HG03439 (cell line): ENCODE data around the gene RPL39L.
A peak's percentile ranks its signal among the peaks of the same experiment; 100 is the strongest.
"Not testable (repeated sequence)": the region's sequence is repeated elsewhere in the genome, so short reads cannot be mapped to it uniquely, and the experiment has no call there.

Experiments
- ATAC-seq: cut with Tn5 transposase; IDR thresholded peaks from one replicate; pipeline ENCODE4 v1.9.1; 2021; ENCODE audit warnings: mild to moderate bottlenecking, moderate library complexity; ENCODE audit not compliant: unreplicated experiment

Gene RPL39L

DNA sequence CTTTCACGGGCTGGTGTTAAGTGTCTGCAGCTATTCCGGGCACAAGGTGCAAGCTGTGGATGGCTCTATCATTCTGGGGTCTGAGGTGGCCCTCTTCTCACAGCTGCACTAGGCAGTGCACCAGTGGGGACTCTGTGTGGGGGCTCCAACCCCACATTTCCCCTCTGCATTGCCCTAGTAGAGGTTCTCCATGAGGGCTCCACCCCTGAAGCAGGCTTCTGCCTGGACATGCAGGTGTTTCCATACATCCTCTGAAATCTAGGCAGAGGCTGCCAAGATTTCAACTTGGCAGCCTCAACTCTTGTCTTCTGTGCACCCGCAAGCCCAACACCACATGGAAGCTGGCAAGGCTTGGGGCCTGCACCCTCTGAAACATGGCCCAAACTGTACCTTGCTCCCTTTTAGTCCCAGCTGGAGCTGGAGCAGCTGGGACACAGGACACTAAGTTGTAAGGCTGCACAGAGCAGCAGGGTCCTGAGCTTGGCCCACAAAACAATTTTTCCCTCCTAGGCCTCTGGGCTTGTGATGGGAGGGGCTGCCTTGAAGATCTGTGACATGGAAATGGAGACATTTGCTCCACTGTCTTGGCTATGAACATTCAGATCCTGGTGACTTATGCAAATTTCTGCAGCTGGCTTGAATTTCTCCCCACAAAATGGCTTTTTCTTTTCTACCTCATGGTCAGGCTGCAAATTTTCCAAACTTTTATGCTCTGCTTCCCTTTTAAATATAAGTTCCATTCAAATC is 6.0 kb upstream of the RPL39L start:
- ATAC-seq = no peak

DNA sequence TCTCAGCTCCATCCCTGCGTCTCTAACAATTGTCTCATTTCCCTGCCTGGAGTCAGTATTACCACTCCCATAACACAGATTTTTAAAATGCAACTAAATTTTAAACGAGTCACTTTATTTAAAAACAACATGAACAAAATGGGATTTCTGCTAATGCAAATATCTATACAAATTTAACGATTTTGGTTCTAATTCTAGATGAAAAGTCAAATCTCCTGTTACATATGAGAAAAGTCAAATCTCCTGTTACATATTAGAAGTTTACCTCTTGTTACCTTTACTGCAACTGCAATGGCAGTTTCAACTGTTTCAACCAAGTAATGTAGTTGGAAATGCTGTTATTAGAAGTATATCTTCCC is 578 bp upstream of the RPL39L start:
- ATAC-seq = no peak

DNA sequence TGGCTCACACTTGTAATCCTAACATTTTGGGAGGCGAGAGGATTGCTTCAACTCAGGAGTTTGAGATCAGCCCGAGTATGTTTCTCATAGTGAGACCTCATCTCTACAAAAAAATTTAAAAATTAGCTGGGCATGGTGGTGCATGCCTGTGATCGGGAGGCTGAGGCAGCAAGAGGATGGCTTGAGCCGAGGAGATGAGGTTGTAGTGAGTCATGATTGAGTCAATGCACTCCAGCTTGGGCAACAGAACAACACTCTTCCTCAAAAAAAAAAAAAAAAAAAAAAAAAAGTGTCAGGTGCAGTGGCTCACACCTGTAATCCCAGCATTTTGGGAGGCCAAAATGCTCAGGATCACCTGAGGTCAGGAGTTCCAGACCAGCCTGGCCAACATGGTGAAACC is 2.4 kb downstream of the RPL39L start:
- ATAC-seq = no peak

DNA sequence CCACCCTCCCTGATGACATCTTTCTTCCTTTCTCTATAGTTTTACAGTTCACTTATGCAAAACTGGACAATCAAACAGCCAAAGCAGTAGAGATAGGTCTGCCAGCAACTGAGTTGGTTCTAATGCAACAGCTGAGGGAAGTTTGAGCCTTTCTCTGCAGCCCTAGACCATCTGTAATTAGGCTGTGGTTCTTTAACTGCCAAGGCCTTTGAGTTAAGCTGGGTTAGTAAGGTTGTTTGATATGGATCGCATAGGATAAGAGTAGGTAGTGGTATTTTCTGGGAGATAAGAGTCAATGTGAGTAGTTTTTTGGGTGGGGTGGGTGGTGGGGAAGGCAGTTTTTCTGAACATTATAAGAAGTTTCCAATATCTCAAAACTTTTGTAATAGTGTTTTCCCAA is 3.0 kb downstream of the RPL39L start:
- no peak for ATAC-seq

DNA sequence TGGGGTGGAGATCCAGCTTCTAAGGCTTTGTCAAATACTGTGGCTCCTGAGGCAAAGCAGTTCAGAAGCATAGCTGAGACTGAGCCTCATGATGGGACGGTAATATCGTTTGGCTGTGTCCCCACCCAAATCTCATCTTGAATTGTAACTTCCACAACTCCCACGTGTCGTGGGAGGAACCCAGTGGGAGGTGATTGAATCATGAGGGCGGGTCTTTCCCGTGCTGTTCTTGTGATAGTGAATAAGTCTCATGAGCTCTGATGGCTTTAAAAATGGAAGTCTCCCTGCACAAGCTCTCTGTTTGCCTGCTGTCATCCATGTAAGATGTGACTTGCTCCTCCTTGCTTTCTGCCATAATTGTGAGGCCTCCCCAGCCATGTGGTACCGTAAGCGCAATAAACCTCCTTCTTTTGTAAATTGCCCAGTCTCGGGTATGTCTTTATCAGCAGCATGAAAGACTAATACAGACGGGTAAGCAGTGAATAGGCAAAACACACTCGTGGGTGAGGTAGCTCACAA is 4.1 kb downstream of the RPL39L start:
- ATAC-seq = not testable (repeated sequence)

DNA sequence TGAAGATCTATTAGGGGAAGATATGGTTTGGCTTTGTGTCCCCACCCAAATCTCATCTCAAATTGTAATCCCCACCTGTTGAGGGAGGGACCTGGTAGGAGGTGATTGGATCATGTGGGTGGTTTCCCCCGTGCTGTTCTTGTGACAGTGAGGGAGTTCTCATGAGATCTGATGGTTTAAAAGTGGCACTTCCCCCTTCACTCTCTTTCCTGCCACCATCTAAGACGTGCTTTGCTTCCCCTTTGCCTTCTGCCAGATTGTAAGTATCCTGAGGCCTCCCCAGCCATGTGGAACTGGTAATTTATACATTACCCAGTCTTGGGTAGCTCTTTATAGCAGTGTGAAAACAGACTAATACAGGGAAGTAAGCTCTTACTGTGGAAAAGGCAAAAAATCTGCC is 6.1 kb downstream of the RPL39L start:
- not testable (repeated sequence) for ATAC-seq

DNA sequence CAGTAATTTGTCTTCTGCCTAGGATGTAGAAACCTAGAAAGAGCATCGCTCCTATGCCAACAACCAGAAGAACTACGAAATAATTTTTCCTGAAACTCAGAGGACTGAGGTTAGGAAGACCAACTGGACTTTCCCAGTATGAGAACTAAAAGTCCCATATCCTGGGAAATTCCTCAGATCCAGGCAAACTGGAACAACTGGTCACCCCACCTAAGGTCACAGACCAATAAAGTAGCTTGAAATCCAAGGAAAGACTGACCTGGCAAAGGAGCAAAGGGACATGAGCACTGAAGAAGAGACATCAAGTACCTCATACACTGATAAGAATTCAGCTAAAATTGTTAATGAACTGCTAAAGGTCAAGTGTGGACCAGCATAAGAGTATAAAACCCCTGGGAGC is 6.6 kb downstream of the RPL39L start:
- ATAC-seq = no peak

DNA sequence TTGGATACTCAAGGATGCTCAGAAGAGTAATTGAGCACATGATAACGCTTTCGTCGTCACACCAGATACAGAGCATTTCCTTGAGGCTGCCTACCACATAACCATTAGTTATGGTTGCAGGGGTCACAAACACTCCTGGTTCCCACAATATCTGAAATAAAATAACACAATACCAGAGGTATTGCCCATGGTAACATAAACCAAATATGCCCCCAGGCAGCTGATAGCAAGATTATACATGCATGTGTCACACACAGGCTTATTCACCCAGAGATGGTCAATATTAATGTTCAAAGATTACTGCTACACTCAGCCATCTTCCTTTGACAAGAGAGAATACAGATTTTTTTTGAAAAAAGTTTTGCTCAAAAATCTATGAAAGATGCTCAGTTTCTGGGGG is 7.3 kb downstream of the RPL39L start:
- no peak for ATAC-seq

DNA sequence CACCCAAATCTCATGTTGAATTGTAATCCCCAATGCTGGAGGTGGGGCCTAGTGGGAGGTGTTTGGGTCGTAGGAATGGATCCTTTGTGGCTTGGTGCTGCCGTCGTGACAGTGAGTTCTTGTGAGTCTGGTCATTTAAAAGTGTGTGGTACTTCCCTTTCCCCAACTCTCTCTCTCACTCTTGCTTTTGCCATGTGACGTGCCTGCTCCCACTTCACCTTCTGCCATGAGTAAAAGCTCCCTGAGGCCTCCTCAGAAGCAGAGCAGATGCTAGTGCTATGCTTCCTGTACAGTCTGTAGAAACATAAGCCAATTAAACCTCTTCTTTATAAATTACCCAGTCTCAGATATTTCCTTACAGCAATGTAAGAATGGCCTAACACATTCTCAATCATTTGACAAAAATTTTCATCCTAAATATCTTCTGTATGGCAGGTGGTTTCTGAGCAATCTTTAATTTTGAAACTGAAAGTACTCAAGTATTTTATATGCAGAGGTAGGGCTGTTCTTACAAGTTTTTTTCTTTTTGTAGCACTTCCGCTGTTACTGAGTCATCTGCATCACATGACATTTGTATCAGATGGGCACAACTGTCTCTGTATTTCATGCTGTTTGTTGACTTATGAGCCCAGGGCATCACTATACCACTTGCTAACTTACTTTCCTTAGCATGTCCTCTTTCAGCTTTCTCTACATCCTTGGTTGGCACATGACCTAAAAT is 8.8 kb downstream of the RPL39L start:
- ATAC-seq = peak; percentile 60

DNA sequence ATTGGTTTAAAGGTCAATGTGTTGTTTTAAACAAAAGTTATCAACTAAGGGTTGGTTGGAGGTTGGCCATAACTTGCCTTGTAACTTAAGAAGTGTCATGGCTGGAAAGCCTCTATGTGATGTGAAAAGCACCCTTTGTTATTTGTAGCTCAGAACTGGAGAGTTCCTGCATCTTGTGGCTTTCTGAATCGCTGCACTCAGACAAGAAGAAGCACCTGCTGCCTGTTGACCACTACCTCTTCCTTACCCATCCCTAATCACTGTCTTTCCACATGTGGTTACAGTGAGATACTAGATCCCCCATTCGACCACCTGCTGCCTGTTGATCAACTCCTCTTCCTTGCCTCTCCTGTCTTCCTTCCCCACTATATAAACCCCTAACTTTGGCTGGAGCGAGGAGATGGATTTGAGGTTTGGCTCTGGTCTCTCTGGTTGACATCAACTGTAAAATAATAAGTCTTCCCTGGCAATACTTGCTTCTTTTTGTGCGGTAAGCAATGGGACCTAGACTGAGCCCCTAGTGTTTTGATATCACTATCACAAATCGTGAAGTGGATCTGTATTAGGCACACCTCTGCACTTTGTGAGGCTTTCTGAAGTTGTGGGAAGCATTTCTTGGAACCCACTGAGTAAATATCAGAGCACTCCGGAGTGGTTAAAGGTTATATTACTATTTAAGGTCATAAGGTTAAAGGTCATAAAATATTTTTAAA is 13.8 kb downstream of the RPL39L start:
- no peak for ATAC-seq

DNA sequence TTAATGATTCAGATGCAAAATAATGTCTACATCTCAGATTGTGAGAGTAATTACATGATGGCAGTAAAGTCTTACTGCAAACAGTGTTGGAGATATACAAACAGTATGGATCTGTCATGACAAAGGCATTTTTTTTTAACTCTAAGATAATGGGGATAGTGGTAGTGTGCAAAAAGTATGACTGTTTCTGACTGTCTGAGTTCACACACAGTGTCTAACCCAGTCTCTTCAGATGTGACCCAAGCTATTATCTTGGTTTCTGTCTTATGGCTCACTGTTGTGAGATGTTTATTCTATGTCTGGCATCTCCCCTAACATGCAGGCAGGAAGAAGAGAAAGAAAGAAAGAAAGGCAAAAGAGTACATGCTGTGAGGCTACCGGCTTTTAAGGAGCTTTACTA is 17.0 kb downstream of the RPL39L start:
- no peak for ATAC-seq

DNA sequence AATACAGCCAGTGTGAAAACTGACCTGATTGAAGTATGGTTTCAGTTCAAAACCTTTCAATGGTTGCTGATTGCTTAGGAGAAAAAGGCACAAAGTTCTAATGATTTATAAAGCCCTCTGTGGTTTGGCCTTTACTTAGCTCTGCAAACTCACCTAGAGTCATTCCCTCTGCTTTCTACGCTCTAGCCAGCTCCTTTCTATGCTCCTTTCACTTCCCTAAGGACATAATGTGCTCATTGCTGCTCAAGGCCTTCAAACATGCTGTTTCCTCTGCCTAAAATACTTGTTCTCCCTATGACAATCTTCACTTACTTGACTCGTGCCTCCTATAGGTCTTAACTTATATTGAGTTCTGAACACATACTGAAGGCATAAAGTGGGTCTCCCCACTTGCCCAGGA is 19.0 kb downstream of the RPL39L start:
- ATAC-seq = no peak

DNA sequence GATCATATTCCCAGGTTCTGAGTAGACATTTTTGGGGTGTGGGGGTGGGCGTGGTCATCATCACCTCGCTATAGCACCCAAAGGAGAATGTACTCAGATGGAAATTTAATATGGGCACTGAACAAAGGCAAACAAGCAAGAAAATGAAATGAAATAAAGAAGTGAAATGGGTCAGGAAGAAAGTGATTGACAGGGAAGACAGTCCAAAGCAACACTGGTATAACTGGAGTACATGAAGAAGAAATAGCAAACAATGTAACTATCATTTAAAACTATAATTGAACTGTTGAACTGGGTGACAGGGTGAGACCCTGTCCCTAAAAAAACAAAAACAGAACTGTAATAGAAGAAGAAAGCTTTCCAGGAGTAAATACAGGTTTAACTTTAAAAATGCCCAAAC is 24.8 kb downstream of the RPL39L start:
- ATAC-seq = no peak

DNA sequence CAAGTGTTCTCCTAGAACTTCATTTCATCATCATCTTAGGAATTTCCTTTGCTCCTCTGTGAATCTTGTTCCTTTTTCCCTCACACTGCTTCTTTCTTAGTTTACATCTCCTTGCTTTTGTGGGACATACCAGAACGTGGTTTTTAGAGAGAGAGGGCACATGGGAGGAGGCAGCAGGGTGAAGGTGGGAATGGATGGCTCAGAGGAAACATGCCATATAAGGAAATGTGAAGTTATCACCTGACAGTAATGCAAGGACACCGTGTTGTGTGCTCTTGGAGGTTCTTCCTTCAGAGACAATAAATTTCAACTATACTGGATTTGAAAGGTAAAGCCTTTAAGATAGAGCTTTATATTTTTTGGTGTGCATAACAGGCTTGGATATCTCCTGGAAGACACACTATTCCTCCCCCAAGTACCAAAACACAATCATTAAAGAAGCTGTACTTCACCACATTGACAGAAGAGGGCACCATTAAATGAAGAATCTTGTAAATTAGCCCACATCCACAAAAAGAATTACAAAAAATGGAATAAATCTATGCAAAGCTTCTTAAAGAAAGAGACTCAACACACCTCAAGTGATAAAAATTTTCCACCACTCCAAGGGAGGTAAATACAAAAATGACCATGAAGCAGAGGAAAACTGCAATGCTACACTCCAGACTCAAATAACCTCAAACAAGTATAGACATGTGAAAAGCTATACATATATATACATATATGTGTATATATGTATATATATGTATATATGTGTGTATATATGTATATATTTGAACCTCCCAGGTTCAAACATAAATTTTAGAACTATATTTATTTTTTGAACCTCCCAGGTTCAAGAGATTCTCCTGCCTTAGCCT is 26.1 kb downstream of the RPL39L start:
- no peak for ATAC-seq

DNA sequence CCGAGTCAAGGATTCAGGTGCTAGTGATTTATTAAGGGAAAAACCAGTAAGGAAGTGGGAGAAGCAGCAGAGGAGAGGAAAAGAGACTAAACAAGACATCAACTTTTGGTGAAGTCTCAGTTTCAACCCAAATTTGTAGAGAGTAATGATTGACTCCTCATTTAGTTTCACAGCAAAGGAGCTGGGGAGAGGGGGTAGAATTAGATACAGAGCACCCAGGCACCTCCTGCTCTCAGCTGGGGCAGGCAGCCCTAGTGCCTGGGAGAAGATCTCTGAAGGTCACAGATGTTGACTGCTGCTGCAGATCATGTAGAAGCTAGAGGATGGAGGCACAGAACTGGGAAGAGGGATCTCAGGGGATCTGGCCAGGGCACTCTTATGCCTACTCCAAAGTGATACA is 29.1 kb downstream of the RPL39L start:
- no peak for ATAC-seq

DNA sequence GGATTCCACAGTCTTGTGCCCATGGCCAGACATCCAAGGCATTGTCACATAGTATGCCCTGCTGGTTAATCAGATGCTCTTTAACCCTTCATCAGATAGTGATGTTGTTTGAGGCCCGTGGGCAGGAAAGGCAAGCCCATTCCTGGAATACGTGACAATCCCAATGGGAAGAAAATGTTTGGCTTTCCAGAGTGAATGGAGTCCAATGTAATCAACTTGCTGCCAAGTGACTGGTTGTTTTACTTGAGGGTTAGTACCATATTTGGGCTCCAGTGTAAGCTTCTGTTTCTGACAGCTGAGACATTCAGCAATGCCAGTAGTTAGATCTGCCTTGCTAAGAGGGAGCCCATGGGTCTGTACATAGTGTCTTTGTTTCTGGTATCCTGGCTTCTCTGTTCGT is 31.3 kb downstream of the RPL39L start:
- no peak for ATAC-seq

DNA sequence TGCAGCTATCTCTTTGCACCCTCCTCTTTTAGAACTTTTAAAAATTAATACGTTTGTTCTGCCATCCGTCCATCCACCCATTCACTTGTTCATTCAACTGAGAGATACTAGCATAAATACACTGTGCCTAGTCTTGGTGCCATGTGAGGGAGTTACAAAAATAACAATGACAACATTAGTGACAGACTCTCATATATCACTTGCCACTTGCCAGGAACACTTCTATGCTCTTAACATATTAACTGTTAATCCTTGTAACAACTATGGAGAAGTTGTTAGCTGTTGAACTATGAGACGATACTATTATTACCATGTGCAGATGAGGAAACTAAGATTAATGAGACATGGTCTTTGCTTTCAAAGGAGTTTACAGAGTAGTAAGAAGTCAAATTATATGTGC is 33.6 kb downstream of the RPL39L start:
- no peak for ATAC-seq

DNA sequence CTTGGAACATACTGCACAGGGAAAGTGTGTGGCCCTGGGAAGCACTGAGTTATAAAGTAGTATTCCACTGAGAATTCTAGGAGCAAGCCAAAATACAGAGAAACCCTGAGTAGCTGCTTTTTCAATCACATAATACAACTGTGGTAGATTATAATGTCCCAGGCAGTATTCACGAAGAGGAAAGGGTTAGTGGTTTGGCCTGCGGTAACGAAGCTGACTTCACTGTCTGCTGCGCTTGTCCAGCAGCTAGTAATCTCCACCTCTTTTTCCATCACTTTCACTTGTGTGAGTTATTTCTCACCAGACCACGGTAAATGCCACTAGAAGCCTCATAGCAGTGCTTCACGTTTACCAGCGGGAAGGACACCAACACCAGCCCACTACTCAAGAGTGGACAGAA is 34.4 kb downstream of the RPL39L start:
- no peak for ATAC-seq

DNA sequence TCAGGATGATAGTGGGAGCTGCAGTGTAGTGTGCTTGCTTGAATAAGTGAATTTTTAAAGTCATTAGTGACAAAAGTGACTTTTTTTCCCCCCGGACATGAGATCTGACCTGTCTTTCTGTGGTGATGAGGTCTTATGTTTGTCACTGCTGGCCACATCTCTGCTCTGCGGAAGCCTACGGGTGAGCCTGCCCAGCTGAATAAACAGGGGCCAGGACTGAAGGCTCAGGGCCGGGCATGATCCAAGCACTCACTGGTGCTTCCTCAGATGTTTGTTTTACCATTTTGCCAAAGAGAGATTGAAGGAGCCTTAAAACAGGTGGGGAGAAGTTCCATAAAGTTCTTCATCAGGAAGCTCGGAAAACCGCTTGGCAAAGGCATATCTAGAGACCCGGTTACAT is 35.0 kb downstream of the RPL39L start:
- ATAC-seq = no peak

DNA sequence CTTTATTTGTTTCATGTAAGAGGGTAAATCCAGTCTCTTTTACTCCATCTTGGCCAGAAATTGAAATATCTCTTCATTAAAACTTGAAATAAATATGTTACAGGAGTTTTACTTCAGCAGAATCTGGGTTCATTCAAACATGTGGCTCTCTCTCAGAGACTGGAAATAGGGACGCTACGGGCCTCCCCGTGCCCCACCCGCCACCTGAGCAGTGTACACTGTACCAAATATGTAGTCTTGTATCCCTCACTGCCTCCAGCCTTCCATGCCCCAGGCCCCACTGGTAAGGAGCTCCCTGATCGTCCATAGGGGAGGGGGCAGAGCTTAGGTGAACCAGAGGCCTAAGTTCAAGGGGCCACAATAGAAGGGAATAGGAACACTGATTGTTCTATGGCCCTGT is 36.0 kb downstream of the RPL39L start:
- ATAC-seq = no peak

DNA sequence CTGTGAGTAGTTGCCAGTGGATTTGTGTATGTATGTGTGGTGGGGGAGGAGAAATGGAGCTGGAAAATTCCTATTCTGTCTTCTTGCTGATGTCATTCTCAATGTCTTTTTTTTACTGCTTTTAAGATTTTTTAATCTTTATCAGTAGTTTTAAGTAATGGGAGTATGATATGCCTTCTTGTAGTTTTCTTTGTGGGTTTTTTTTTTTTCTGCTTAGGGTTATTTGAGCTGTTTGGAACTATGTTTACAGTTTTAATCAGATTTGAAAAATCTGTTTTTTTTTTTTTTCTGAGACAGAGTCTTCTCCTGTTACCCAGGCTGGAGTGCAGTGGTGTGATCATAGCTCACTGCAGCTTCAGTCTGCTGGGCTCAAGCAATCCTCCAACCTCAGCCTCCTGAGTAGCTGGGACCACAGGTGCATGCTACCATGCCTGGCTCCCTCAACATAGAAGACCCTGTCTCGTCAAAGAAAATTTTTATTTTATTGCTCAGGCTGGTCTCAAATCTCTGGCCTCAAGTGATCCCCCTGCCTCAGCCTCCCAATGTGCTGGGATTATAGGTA is 37.1 kb downstream of the RPL39L start:
- no peak for ATAC-seq
